ENCODE results near the gene CDS2.

Gene CDS2

GRCh38 chr20:5196149-5196548 lies 69.3 kb downstream of the CDS2 start:
- TF ChIP-seq POLR2A (IDR thresholded peaks at IDR 0.05; ENCODE audit: extremely low read depth, insufficient read length) (no peak), MYC (IDR thresholded peaks at IDR 0.05; ENCODE audit: low read depth, low read length) (no peak), MAX (IDR thresholded peaks at IDR 0.05; ENCODE audit: low read depth, low read length) (no peak), CTCF (IDR thresholded peaks at IDR 0.05; ENCODE audit: low read depth, low read length) (no peak)
- no peak for DNase-seq (ENCODE audit: low read depth)
- H3K4me3 ChIP-seq (ENCODE audit: low read depth, low read length) = no peak overlapping the region

DNA sequence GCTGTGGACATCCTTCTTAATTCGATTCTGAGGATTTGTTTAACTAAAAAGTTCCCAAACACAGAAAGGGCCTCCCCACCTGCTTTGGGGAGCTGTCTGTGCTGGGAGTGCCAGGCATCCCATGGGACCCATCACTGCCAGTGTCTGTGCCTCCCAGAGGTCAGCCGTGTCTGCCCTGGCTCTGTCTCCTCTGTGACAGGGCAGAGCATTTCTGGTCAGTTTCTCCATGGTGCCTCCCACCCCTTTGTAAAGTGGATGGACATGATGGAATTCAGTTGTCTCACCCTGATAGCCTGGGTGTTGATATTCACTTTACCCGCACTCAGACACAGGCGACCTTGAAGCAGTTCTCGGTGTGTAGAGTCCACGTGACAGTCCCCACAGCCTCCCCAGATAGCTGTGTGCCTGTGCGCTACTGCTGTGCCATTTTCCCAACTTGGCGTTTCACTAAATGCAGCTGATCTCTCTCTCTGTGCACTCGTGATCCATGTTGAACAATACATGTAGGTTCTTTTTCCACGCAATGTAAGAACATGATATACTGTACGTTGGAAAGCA lies 70.5 kb downstream of the CDS2 start:
- no peak for DNase-seq (ENCODE audit: low read depth)
- no peak overlapping the region for H3K4me3 ChIP-seq (ENCODE audit: low read depth, low read length)
- TF ChIP-seq CTCF (IDR thresholded peaks at IDR 0.05; ENCODE audit: low read depth, low read length) (no peak), MAX (IDR thresholded peaks at IDR 0.05; ENCODE audit: low read depth, low read length) (no peak), POLR2A (IDR thresholded peaks at IDR 0.05; ENCODE audit: extremely low read depth, insufficient read length) (no peak), MYC (IDR thresholded peaks at IDR 0.05; ENCODE audit: low read depth, low read length) (no peak)

DNA sequence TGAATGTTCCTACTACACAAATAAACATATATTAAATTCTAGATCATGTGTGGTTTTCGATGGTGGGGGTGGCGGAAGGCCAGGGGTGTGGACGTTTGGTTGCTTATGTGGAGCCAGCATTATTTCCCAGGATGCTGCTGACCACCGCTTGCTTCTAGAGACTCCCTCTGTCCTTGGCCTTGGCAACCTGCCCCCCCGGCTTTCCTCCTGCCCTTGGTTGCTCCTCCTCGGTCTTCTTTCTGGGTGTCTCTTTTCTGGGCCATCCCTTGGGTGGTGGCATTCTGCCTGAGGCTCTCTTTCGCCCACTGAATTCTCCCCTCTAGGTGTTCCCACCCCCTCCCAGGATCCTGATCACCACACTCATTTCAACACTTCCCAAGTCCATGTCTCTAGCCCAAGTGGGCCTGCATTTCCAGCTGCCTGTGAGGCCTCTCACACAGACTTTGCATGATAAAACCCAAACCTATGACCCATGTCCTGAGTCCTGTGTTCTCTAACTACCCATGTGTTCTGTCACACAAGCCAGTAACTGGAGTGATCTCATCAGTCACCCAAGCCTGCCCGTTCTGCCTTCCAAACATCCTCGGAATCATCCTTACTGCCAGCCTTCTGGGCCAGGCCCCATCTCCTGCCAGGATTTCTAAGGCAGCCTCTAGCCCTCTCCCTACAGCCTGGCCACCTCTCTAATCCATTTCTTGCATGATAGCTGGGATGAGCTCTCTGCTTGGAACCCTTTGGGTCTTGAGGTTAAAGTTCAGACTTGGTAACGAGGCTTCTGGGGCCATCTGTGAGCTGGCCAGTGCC lies 71.2 kb downstream of the CDS2 start:
- DNase-seq (ENCODE audit: low read depth) = no peak
- no peak overlapping the region for H3K4me3 ChIP-seq (ENCODE audit: low read depth, low read length)
- TF ChIP-seq MYC (IDR thresholded peaks at IDR 0.05; ENCODE audit: low read depth, low read length) (no peak), CTCF (IDR thresholded peaks at IDR 0.05; ENCODE audit: low read depth, low read length) (no peak), POLR2A (IDR thresholded peaks at IDR 0.05; ENCODE audit: extremely low read depth, insufficient read length) (no peak)

GRCh38 chr20:5198651-5198924 lies 71.8 kb downstream of the CDS2 start:
- DNase-seq (ENCODE audit: low read depth) = no peak
- no peak overlapping the region for H3K4me3 ChIP-seq (ENCODE audit: low read depth, low read length)
- TF ChIP-seq MYC (IDR thresholded peaks at IDR 0.05; ENCODE audit: low read depth, low read length) (no peak), MAX (IDR thresholded peaks at IDR 0.05; ENCODE audit: low read depth, low read length) (no peak), POLR2A (IDR thresholded peaks at IDR 0.05; ENCODE audit: extremely low read depth, insufficient read length) (no peak), CTCF (IDR thresholded peaks at IDR 0.05; ENCODE audit: low read depth, low read length) (no peak)

DNA sequence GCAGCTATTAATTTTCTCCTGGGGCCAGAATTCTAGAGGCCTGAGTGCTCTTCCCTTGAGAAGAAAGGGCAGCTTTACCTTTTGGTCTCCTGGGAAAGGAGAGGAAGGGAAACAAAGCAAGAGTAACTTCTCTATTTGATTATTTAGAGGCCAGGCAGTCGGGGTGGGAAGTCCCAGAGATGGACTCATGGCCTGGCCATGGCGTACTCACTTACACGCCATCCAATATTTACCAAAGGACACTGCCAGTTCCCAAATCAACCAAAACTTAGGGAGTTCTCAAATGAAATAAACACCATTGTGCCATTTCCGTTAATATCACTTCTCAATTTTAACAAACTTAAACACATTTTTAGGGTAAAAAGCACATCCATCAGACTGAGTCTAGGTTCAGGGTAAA lies 76.6 kb downstream of the CDS2 start:
- TF ChIP-seq CTCF (IDR thresholded peaks at IDR 0.05; ENCODE audit: low read depth, low read length) (no peak), POLR2A (IDR thresholded peaks at IDR 0.05; ENCODE audit: extremely low read depth, insufficient read length) (no peak), MYC (IDR thresholded peaks at IDR 0.05; ENCODE audit: low read depth, low read length) (no peak), MAX (IDR thresholded peaks at IDR 0.05; ENCODE audit: low read depth, low read length) (no peak)
- DNase-seq (ENCODE audit: low read depth) = no peak
- no peak overlapping the region for H3K4me3 ChIP-seq (ENCODE audit: low read depth, low read length)

Data from NB4 (cell line).